ENCODE data around the gene LIM2.

DNA sequence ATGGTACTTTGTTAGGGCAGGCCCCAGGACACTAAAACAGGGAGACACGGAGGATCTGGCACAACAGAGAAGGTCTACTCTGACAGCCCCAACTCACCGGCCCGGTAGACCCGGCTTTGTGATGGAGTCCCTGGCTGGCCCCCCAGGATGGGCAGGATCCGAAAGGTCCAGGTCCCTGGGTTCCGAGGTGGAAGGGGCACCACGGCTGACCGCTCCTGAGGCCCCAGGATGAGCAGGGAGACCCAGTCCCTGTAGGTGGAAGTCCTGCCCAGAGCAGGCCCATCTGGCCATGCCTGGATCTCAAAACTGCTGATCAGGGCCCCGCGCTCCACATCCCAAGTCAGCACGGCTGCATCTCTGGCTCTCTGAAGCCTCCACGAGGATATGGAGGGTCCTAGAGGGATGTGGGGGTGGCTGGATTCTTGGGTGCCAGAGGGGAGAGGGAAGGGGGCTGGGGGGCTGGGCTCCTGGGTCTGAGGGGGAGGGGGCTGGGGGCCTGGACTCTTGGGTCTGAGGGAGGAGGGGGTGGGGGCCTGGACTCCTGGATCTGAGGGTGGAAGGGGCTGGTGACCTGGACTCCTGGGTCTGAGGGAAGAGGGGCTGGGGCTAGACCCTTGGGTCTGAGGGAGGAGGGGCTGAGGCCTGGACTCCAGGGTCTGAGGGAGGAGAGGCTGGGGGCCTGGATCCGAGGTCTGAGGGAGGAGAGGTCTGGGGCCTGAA lies 50.5 kb downstream of the LIM2 start:
- TF ChIP-seq CTCF (IDR thresholded peaks at IDR 0.05): no peak
- TF ChIP-seq GATA3 (IDR thresholded peaks at IDR 0.05; ENCODE audit: borderline replicate concordance): no peak
- TF ChIP-seq ZNF302 (CRISPR knock-in tag; IDR thresholded peaks at IDR 0.05): no peak
- no peak for TF ChIP-seq BHLHE40 (IDR thresholded peaks at IDR 0.05; ENCODE audit: low read depth, low read length)
- no peak for TF ChIP-seq EP300 (IDR thresholded peaks at IDR 0.05)
- TF ChIP-seq SREBF2 (IDR thresholded peaks at IDR 0.05): no peak
- TF ChIP-seq MAFK (IDR thresholded peaks at IDR 0.05; ENCODE audit: partially characterized antibody): no peak
- no peak for TF ChIP-seq JUN (IDR thresholded peaks at IDR 0.05)
- TF ChIP-seq KDM1A (IDR thresholded peaks at IDR 0.05; ENCODE audit: low read depth): no peak
- no peak for TF ChIP-seq RAD21 (conservative IDR thresholded peaks at IDR 0.05 in 1 of 2, IDR thresholded peaks at IDR 0.05 in 1 of 2)

All from A549 (cell line).